Adrenal gland (tissue), 5 donors: ENCODE measurements around the gene UNC5A.

ENCODE experiments used
- CTCF ChIP-seq, 6 experiments: fragments of 450-650 bp in 4 of 6; fragments of 200-600 bp in 2 of 6; sonication (generic) in 1 of 6; IDR thresholded peaks; 1 replicate in 5 of 6; 2 replicates in 1 of 6; pipeline versions ENCODE4 v1.5.1 to v1.8.0; 2016 to 2021; ENCODE audit warnings: antibody characterized with exemption in 6 of 6, mild to moderate bottlenecking in 2 of 6, moderate library complexity in 1 of 6
- POLR2A ChIP-seq, 2 donors: fragments of 450-650 bp; IDR thresholded peaks; one replicate each; pipeline ENCODE4 v1.6.1; 2017; ENCODE audit warnings: antibody characterized with exemption in 2 of 2, mild to moderate bottlenecking in 2 of 2, moderate library complexity in 1 of 2
- donor health status: DM: no; HTN: no; CAD: no.

- TF ChIP-seq CTCF (IDR thresholded peaks at IDR 0.05), result no peak
- no peak for TF ChIP-seq POLR2A (IDR thresholded peaks at IDR 0.05)
These were observed 47.5 kb downstream of the UNC5A start for GRCh38 chr5:176857894-176858273.
